ENCODE results near the gene SLC52A3.
"Not testable (repeated sequence)": the region's sequence is repeated elsewhere in the genome, so short reads cannot be mapped to it uniquely, and the experiment has no call there.

SLC52A3 gene

GRCh38 chr20:725491-725890 lies 42.8 kb downstream of the SLC52A3 start:
- DNase-seq: no peak

GRCh38 chr20:724797-725196 lies 43.5 kb downstream of the SLC52A3 start:
- DNase-seq: not testable (repeated sequence)

- DNase-seq: no peak
Measured at GRCh38 chr20:723756-724155, 44.5 kb downstream of the SLC52A3 start.

DNA sequence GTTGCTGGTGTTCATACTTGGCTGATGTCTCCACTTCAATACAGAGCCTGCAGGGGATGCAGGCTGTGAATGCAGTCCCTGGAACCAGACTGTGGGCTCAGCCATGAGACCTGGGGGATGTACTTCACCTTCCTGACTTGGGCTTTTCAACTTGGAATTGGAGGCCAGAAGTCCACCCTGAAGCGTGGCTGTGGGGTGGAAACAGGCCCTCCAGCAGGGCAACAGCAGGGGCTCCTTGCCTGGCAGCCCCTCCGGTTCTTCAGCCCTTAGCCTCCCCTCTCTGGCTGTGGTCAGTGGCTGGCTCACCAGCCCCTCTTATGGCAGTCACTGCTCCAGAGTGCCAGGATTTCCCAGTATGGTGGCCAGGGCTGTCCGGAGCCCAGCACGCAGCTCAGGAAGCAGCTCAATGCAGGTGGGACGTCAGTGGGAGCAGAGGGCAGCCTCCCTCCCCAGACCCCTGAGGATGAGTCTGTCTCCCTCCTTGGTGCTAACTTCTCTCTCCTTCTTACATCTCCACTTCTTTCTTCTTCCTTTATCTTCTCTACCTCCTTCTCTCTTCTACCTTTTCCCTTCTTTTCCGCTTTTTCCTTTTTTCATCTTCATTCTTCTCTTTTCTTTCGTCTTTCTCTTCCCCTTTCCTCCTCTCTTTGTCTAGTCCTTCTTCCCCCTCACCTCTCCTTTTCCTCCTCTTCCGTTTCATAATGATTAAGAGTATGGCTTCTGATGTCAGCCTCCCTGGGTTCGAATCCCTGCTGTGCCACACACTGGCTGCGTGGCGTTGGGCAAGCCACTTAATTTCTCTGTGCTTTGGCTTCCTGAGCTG lies 45.3 kb downstream of the SLC52A3 start:
- no peak for DNase-seq

DNA sequence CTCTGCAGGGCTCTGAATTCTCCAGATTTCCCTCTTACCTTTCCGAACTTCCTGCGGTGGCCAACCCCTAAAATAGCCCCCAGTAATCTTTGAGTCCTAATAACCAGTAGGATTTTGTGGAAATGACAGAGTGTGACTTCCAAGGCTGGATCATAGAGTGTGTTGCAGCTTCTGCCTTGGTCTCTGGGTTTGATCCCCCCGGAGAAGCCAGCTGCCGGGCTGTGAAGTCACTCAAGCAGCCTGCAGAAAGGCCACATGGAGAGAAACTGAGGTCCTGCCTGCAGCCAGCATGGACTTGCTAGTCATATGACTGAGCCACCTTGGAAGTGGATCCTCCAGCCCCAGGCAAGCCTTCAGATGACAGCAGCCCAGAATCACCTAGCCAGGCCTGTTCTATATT lies 46.4 kb downstream of the SLC52A3 start:
- DNase-seq: no peak

- DNase-seq: no peak
Measured at GRCh38 chr20:719816-720215, 48.5 kb downstream of the SLC52A3 start.

DNA sequence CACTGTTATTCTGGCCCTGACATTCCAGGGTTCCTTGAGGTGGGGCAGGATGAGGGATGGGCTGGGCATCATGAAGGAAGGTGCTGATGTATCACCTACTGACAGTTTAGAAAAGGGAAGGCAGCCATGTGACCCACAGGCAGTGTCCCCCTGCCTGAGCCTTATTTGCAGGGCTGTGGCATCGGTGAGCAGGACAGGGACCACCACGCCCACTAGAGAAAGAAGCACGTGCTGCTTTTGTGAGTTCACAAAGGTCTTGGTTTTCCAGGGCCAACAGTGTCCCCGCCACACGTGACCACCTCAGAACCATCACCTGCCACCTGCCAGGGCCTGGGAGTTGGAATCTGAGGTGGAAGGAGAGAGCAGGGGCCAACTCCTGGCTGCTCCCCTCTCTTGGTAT lies 49.2 kb downstream of the SLC52A3 start:
- DNase-seq: no peak

GRCh38 chr20:717832-718231 lies 50.5 kb downstream of the SLC52A3 start:
- DNase-seq: no peak

DNA sequence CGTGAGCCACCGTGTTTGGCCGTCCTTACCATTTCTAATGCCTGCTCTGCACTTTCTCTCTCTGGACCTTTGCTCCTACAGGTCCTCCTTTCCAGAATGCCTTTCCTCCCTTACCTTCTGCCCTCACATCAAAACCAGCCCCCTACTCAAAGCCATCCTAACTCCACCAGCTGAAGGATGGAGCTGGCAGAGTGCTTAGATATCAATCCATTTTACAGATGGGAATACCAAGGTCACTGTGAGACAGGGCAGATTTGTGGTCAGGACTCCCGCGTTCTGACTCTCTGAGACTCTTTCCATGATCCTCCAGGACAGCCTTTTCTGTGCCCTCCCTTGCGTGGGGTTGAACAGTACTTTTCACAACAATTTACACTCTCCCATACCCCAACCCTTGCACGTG lies 51.0 kb downstream of the SLC52A3 start:
- no peak for DNase-seq

DNA sequence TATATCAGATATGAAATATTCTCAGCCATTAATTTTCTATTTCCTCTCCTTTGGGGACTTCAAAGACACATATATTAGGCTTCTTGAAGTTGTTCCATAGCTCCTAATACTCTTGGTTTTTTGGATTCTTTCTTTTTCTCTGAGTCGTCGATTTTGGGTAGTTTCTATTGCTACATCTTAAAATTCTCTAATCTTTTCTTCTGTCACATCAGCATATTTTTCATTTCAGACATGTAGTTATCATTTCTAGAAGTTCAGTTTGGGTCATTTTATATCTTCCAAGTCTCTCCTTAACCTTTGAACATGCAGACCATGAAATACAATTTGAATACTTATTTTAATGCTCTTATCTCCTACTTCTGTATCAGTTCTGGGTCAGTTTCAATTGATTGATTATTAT lies 53.8 kb downstream of the SLC52A3 start:
- no peak for DNase-seq

GRCh38 chr20:711576-711975 lies 56.7 kb downstream of the SLC52A3 start:
- no peak for DNase-seq

- no peak for DNase-seq
Measured at GRCh38 chr20:710780-711450, 57.4 kb downstream of the SLC52A3 start.
